IPS-NIHi7 (cell line): ENCODE measurements around the gene NTNG2.

Source experiments
- DNase-seq: peaks from one replicate; pipeline ENCODE4 v3.0.0; 2012; ENCODE audit warnings: mixed read lengths; ENCODE audit errors: extremely low spot score

The NTNG2 gene

GRCh38 chr9:132172185-132172584 lies 10.3 kb downstream of the NTNG2 start:
- DNase-seq = no peak

- DNase-seq = no peak
These were observed 13.6 kb downstream of the NTNG2 start for GRCh38 chr9:132175431-132175830.

- no peak for DNase-seq
These were observed 14.5 kb downstream of the NTNG2 start for GRCh38 chr9:132176338-132176737.

- no peak for DNase-seq
These were observed 20.0 kb downstream of the NTNG2 start for GRCh38 chr9:132181796-132182313.

- peak; percentile 56 for DNase-seq
These were observed 20.6 kb downstream of the NTNG2 start for GRCh38 chr9:132182314-132183091.

- no peak for DNase-seq
These were observed 21.3 kb downstream of the NTNG2 start for GRCh38 chr9:132183134-132183533.

GRCh38 chr9:132183715-132184114 lies 21.9 kb downstream of the NTNG2 start:
- DNase-seq = no peak

GRCh38 chr9:132184124-132184523 lies 22.3 kb downstream of the NTNG2 start:
- DNase-seq = no peak

GRCh38 chr9:132185073-132186009 lies 23.5 kb downstream of the NTNG2 start:
- no peak for DNase-seq

- DNase-seq = no peak
These were observed 25.3 kb downstream of the NTNG2 start for GRCh38 chr9:132187121-132187620.

GRCh38 chr9:132190966-132191365 lies 29.1 kb downstream of the NTNG2 start:
- no peak for DNase-seq

GRCh38 chr9:132192728-132193127 lies 30.9 kb downstream of the NTNG2 start:
- no peak for DNase-seq

- no peak for DNase-seq
These were observed 31.6 kb downstream of the NTNG2 start for GRCh38 chr9:132193227-132194124.

GRCh38 chr9:132194508-132194907 lies 32.6 kb downstream of the NTNG2 start:
- no peak for DNase-seq

GRCh38 chr9:132197315-132197714 lies 35.5 kb downstream of the NTNG2 start:
- DNase-seq = no peak

- DNase-seq = no peak
These were observed 36.1 kb downstream of the NTNG2 start for GRCh38 chr9:132197856-132198550.

- no peak for DNase-seq
These were observed 37.2 kb downstream of the NTNG2 start for GRCh38 chr9:132199056-132199455.

- no peak for DNase-seq
These were observed 38.8 kb downstream of the NTNG2 start for GRCh38 chr9:132200706-132201105.

- DNase-seq = no peak
These were observed 39.3 kb downstream of the NTNG2 start for GRCh38 chr9:132201139-132201538.
